B cell (primary cell): ENCODE data around the gene MAD1L1. TPM values are rescaled to one million over a fixed set of nuclear protein-coding genes. Genes with fewer than 3 reads are reported as not detected.

Experiments
- ATAC-seq: fragments of 200-7000 bp; cut with Tn5 transposase; one replicate; pipeline ENCODE4 v1.10.0; 2021; ENCODE audit warnings: low read depth, mild to moderate bottlenecking, moderate number of reproducible peaks, moderate library complexity
- CTCF ChIA-PET: fragments of 350-600 bp; sonication (Branson Sonifier 250); formaldehyde crosslinking; loops from one replicate; lab custom pipeline; 2021; ENCODE audit warnings: antibody characterized with exemption, inconsistent platforms; lab: Charles Lee
- POLR2A ChIA-PET: fragments of 350-600 bp; sonication (Branson Sonifier 250); formaldehyde crosslinking; loops from one replicate; lab custom pipeline; 2021; ENCODE audit warnings: antibody characterized with exemption; lab: Charles Lee
- DNase-seq: peaks from one replicate; pipeline ENCODE4 v3.0.0; 2013
- H2AFZ ChIP-seq: 2 replicates; pipeline ENCODE4 v1.6.1; 2012; ENCODE audit warnings: mild to moderate bottlenecking, low read depth, low read length; ENCODE audit not compliant: insufficient read depth, poor library complexity, severe bottlenecking
- H3K27ac ChIP-seq, 2 donors: 1 replicate in 1 of 2; 2 replicates in 1 of 2; pipeline ENCODE4 v1.5.1; 2012 to 2013; ENCODE audit warnings: low read length in 2 of 2, mild to moderate bottlenecking in 2 of 2, moderate library complexity in 1 of 2
- H3K27me3 ChIP-seq, 4 experiments: fragments of 200-600 bp in 1 of 4; sonication (generic) in 1 of 4; replicated peaks in 1 of 4; 1 replicate in 2 of 4; 2 replicates in 2 of 4; pipeline versions ENCODE4 v1.6.1 to v1.7.0; 2013 to 2016; ENCODE audit warnings: low read length in 3 of 4, mild to moderate bottlenecking in 2 of 4, mixed read lengths in 1 of 4, moderate library complexity in 1 of 4; ENCODE audit not compliant: insufficient read depth in 4 of 4, control insufficient read depth in 3 of 4; ENCODE audit errors: control extremely low read depth in 1 of 4
- H3K36me3 ChIP-seq, 2 experiments: replicated peaks in 1 of 2; 1 replicate in 1 of 2; 2 replicates in 1 of 2; pipeline versions ENCODE4 v1.6.1 to v1.7.1; 2013; ENCODE audit warnings: low read length in 1 of 2; ENCODE audit not compliant: insufficient read depth in 2 of 2, control insufficient read depth in 1 of 2; ENCODE audit errors: control extremely low read depth in 1 of 2, extremely low read depth in 1 of 2
- H3K4me1 ChIP-seq, 2 donors: fragments of 200-600 bp in 1 of 2; sonication (generic) in 1 of 2; 1 replicate in 1 of 2; 2 replicates in 1 of 2; pipeline versions ENCODE4 v1.5.1 to v1.6.1; 2013 to 2017; ENCODE audit warnings: low read length in 2 of 2; ENCODE audit not compliant: control insufficient read depth in 2 of 2, insufficient read depth in 2 of 2
- H3K4me2 ChIP-seq: replicated peaks from 2 replicates; pipeline ENCODE3; 2012; ENCODE audit warnings: mild to moderate bottlenecking, low read depth, low read length; ENCODE audit not compliant: poor library complexity, severe bottlenecking
- H3K4me3 ChIP-seq, 5 experiments: fragments of 200-600 bp in 1 of 5; sonication (generic) in 1 of 5; 1 replicate in 3 of 5; 2 replicates in 2 of 5; pipeline versions ENCODE4 v1.5.1 to v1.7.0; 2011 to 2016; ENCODE audit warnings: low read length in 4 of 5, mild to moderate bottlenecking in 4 of 5, low read depth in 2 of 5, control low read depth in 1 of 5, moderate library complexity in 1 of 5; ENCODE audit not compliant: insufficient read depth in 1 of 5; ENCODE audit errors: control extremely low read depth in 1 of 5, extremely low read depth in 1 of 5
- H3K79me2 ChIP-seq: fragments of 200-600 bp; sonication (generic); one replicate; pipeline ENCODE4 v1.6.0; 2016; ENCODE audit warnings: low read length; ENCODE audit not compliant: control insufficient read depth, insufficient read depth
- H3K9ac ChIP-seq: fragments of 200-600 bp; sonication (generic); 2 replicates; pipeline ENCODE4 v1.6.1; 2017; ENCODE audit warnings: mild to moderate bottlenecking, low read length, moderate library complexity
- H3K9me3 ChIP-seq, 3 donors: one replicate each; pipeline versions ENCODE4 v1.6.1 to v1.7.1; 2013; ENCODE audit warnings: low read length in 2 of 3; ENCODE audit not compliant: control insufficient read depth in 2 of 3, insufficient read depth in 1 of 3; ENCODE audit errors: control extremely low read depth in 1 of 3
- H4K20me1 ChIP-seq: 2 replicates; pipeline ENCODE4 v1.6.0; 2012; ENCODE audit warnings: mild to moderate bottlenecking, low read length; ENCODE audit not compliant: insufficient read depth, control insufficient read depth, poor library complexity, severe bottlenecking
- H3K27ac Mint-ChIP-seq: one replicate; pipeline ENCODE4 v1.8.0; 2021; ENCODE audit warnings: mixed read lengths
- H3K27me3 Mint-ChIP-seq: one replicate; pipeline ENCODE4 v1.8.0; 2021; ENCODE audit warnings: mixed read lengths
- H3K4me1 Mint-ChIP-seq: one replicate; pipeline ENCODE4 v1.8.0; 2021; ENCODE audit warnings: mixed read lengths
- H3K4me3 Mint-ChIP-seq: one replicate; pipeline ENCODE4 v1.8.0; 2021; ENCODE audit warnings: mixed read lengths
- H3K9me3 Mint-ChIP-seq: one replicate; pipeline ENCODE4 v1.8.0; 2022; ENCODE audit warnings: mixed read lengths; ENCODE audit not compliant: insufficient read depth
- CTCF ChIP-seq: fragments of 200-600 bp; IDR thresholded peaks from one replicate; pipeline ENCODE4 v1.8.0; 2022; ENCODE audit warnings: antibody characterized with exemption, mild to moderate bottlenecking
- EZH2 ChIP-seq: IDR thresholded peaks from 2 replicates; pipeline ENCODE4 v1.6.1; 2012; ENCODE audit warnings: borderline replicate concordance, low read depth, mild to moderate bottlenecking, moderate library complexity, low read length; ENCODE audit not compliant: insufficient read depth, poor library complexity, severe bottlenecking
- WGBS: methylation state at CpG from one replicate; pipeline ENCODE4 v1.1.5; 2013; ENCODE audit warnings: missing lambda C conversion rate; ENCODE audit not compliant: insufficient coverage; 5-methylcytosine and 5-hydroxymethylcytosine counted together
- intact Hi-C: fragments of 100-400 bp; cut with micrococcal nuclease; formaldehyde crosslinking; loops from one replicate; pipeline ENCODE4 v1.10.0; 2022
- polyA plus RNA-seq: library from polyadenylated mRNA; depleted of rRNA; stranded (reverse); fragments of >200 nt; gene quantifications from 2 replicates; pipeline ENCODE4 v1.2.3, GENCODE V29; 2012
- total RNA-seq, 2 donors: library from RNA; stranded (reverse); fragments of 120-200 nt in 1 of 2; gene quantifications; 1 replicate in 1 of 2; 2 replicates in 1 of 2; pipeline versions ENCODE4 v1.2.3 to v1.2.4, GENCODE V29; 2013 to 2022

MAD1L1 gene
- total and polyA plus RNA-seq, 2 donors (not counting 1 experiment from before 2014, with no cell fraction given), result 86.7 to 110 TPM

- Mint-ChIP-seq H3K27me3 (no peaks in the 10 kb centered on the region), H3K4me3 (no peak overlapping the region), H3K27ac (no peak overlapping the region), H3K4me1 (peaks cover 11% of the 10 kb centered on the region), H3K9me3 (no peaks in the 10 kb centered on the region)
- H3K9ac ChIP-seq, result no peak overlapping the region
- no peaks in the 10 kb centered on the region for H4K20me1 ChIP-seq
- H3K79me2 ChIP-seq, result peaks cover 35% of the 10 kb centered on the region
- H3K4me3 ChIP-seq, result no peak overlapping the region
- CTCF ChIA-PET, result no interaction called here
- ATAC-seq (no peak), DNase-seq (no peak)
- WGBS, result 95% methylated on average over 15 of the region's 15 CpGs
- POLR2A ChIA-PET, result no interaction called here
- no peak overlapping the region for H3K27ac ChIP-seq
- no peaks in the 10 kb centered on the region for H3K27me3 ChIP-seq
- peaks cover 11 to 20% of the 10 kb centered on the region in 2 donors for H3K4me1 ChIP-seq
- intact Hi-C loops, result loop anchor here (10.0 kb wide), 1 partner anchor 154 kb away; no protein-coding TSS in a partner anchor
- TF ChIP-seq CTCF (no peak), EZH2 (no peak)
- no peak overlapping the region for H3K4me2 ChIP-seq
- H2AFZ ChIP-seq, result no peak overlapping the region
- H3K36me3 ChIP-seq, result peaks cover 0 to 18% of the 10 kb centered on the region in 2 experiments
- no peaks in the 10 kb centered on the region for H3K9me3 ChIP-seq
Measured at GRCh38 chr7:2078899-2079298, 153.8 kb downstream of the MAD1L1 start.

- Histone ChIP-seq H3K27me3 (no peaks in the 10 kb centered on the region), H3K4me2 (no peak overlapping the region), H3K4me3 (no peak overlapping the region), H3K36me3 (peaks cover 0 to 12% of the 10 kb centered on the region in 2 experiments), H3K79me2 (peaks cover 27% of the 10 kb centered on the region), H4K20me1 (no peaks in the 10 kb centered on the region), H3K27ac (no peak overlapping the region), H3K9me3 (no peaks in the 10 kb centered on the region), H2AFZ (no peak overlapping the region), H3K4me1 (peaks cover 31 to 43% of the 10 kb centered on the region in 2 donors), H3K9ac (no peak overlapping the region)
- no peak for ATAC-seq
- DNase-seq, result no peak
- Mint-ChIP-seq H3K4me3 (no peak overlapping the region), H3K9me3 (no peaks in the 10 kb centered on the region), H3K4me1 (peaks cover 30% of the 10 kb centered on the region), H3K27ac (no peak overlapping the region), H3K27me3 (no peaks in the 10 kb centered on the region)
- TF ChIP-seq EZH2 (no peak), CTCF (no peak)
- WGBS, result 97% methylated on average over 27 of the region's 27 CpGs
- POLR2A ChIA-PET, result interaction anchor here (0.6 kb wide), 1 partner anchor 21 kb away, joined by 8 read pairs; no protein-coding TSS in a partner anchor
- CTCF ChIA-PET, result no interaction called here
- intact Hi-C loops, result loop anchor here (10.0 kb wide), 1 partner anchor 152 kb away; no protein-coding TSS in a partner anchor
Measured at GRCh38 chr7:2076649-2077064, 156.1 kb downstream of the MAD1L1 start.
